ENCODE data around the gene FCMR.

FCMR gene

GRCh38 chr1:206902702-206903101 is 19.0 kb downstream of the FCMR start:
- no peaks in the 10 kb centered on the region for H4K20me1 ChIP-seq (ENCODE audit: insufficient read depth, low read length)
- no peak overlapping the region for H3K9ac ChIP-seq (ENCODE audit: low read depth, low read length)
- H3K4me1 ChIP-seq (ENCODE audit: insufficient read depth, low read length): peaks cover 33% of the 10 kb centered on the region
- H3K36me3 ChIP-seq (ENCODE audit: insufficient read depth, low read length): peaks cover 26% of the 10 kb centered on the region
- H3K27ac ChIP-seq (ENCODE audit: low read length): no peak overlapping the region
- H3K27me3 ChIP-seq (ENCODE audit: insufficient read depth, low read length, poor library complexity): no peaks in the 10 kb centered on the region
- H3K4me3 ChIP-seq (ENCODE audit: low read depth in 1 of 2, low read length in 2 of 2): no peak overlapping the region
- DNase-seq (no peak), ATAC-seq (ENCODE audit: insufficient read depth, low read depth) (no peak)
- H2AFZ ChIP-seq (ENCODE audit: low read depth, low read length): no peak overlapping the region
- H3K4me2 ChIP-seq (ENCODE audit: insufficient read depth, low read length): no peak overlapping the region
- no peak for TF ChIP-seq EZH2 (IDR thresholded peaks at IDR 0.05; ENCODE audit: borderline replicate concordance, low read depth, low read length, severe bottlenecking)
- no peaks in the 10 kb centered on the region for H3K9me3 ChIP-seq (ENCODE audit: insufficient read depth, low read length, severe bottlenecking)
- H3K79me2 ChIP-seq (ENCODE audit: insufficient read depth, low read length): no peaks in the 10 kb centered on the region

- Histone ChIP-seq H3K9ac (ENCODE audit: low read depth, low read length) (no peak overlapping the region), H3K36me3 (ENCODE audit: insufficient read depth, low read length) (peaks cover 20% of the 10 kb centered on the region), H3K4me2 (ENCODE audit: insufficient read depth, low read length) (no peak overlapping the region), H3K27me3 (ENCODE audit: insufficient read depth, low read length, poor library complexity) (no peaks in the 10 kb centered on the region), H3K4me3 (ENCODE audit: low read depth in 1 of 2, low read length in 2 of 2) (no peak overlapping the region), H3K9me3 (ENCODE audit: insufficient read depth, low read length, severe bottlenecking) (no peaks in the 10 kb centered on the region), H3K4me1 (ENCODE audit: insufficient read depth, low read length) (peaks cover 25% of the 10 kb centered on the region), H2AFZ (ENCODE audit: low read depth, low read length) (no peak overlapping the region), H3K79me2 (ENCODE audit: insufficient read depth, low read length) (no peaks in the 10 kb centered on the region), H4K20me1 (ENCODE audit: insufficient read depth, low read length) (no peaks in the 10 kb centered on the region), H3K27ac (ENCODE audit: low read length) (no peak overlapping the region)
- TF ChIP-seq CTCF (IDR thresholded peaks at IDR 0.05; ENCODE audit: borderline replicate concordance, extremely low read depth, low read length, poor library complexity, severe bottlenecking): no peak
- no peak for TF ChIP-seq EZH2 (IDR thresholded peaks at IDR 0.05; ENCODE audit: borderline replicate concordance, low read depth, low read length, severe bottlenecking)
- DNase-seq (no peak), ATAC-seq (ENCODE audit: insufficient read depth, low read depth) (no peak)
These were observed 19.8 kb downstream of the FCMR start for GRCh38 chr1:206901944-206902343.

- Histone ChIP-seq H3K9me3 (ENCODE audit: insufficient read depth, low read length, severe bottlenecking) (no peaks in the 10 kb centered on the region), H4K20me1 (ENCODE audit: insufficient read depth, low read length) (no peaks in the 10 kb centered on the region), H3K27me3 (ENCODE audit: insufficient read depth, low read length, poor library complexity) (no peaks in the 10 kb centered on the region), H3K36me3 (ENCODE audit: insufficient read depth, low read length) (peaks cover 19% of the 10 kb centered on the region), H3K4me2 (ENCODE audit: insufficient read depth, low read length) (no peak overlapping the region), H3K79me2 (ENCODE audit: insufficient read depth, low read length) (no peaks in the 10 kb centered on the region), H2AFZ (ENCODE audit: low read depth, low read length) (no peak overlapping the region), H3K4me3 (ENCODE audit: low read depth in 1 of 2, low read length in 2 of 2) (no peak overlapping the region), H3K9ac (ENCODE audit: low read depth, low read length) (no peak overlapping the region), H3K27ac (ENCODE audit: low read length) (no peak overlapping the region), H3K4me1 (ENCODE audit: insufficient read depth, low read length) (peaks cover 8% of the 10 kb centered on the region)
- no peak for ATAC-seq (ENCODE audit: insufficient read depth, low read depth)
- TF ChIP-seq EZH2 (IDR thresholded peaks at IDR 0.05; ENCODE audit: borderline replicate concordance, low read depth, low read length, severe bottlenecking): no peak
- no peak for TF ChIP-seq CTCF (IDR thresholded peaks at IDR 0.05; ENCODE audit: borderline replicate concordance, extremely low read depth, low read length, poor library complexity, severe bottlenecking)
- DNase-seq: no peak
These were observed 21.6 kb downstream of the FCMR start for GRCh38 chr1:206900149-206900548.

- TF ChIP-seq CTCF (IDR thresholded peaks at IDR 0.05; ENCODE audit: borderline replicate concordance, extremely low read depth, low read length, poor library complexity, severe bottlenecking): no peak
- TF ChIP-seq EZH2 (IDR thresholded peaks at IDR 0.05; ENCODE audit: borderline replicate concordance, low read depth, low read length, severe bottlenecking): no peak
- ATAC-seq (ENCODE audit: insufficient read depth, low read depth) (no peak), DNase-seq (no peak)
- H3K9me3 ChIP-seq (ENCODE audit: insufficient read depth, low read length, severe bottlenecking): no peaks in the 10 kb centered on the region
- no peaks in the 10 kb centered on the region for H4K20me1 ChIP-seq (ENCODE audit: insufficient read depth, low read length)
- no peak overlapping the region for H3K9ac ChIP-seq (ENCODE audit: low read depth, low read length)
- H2AFZ ChIP-seq (ENCODE audit: low read depth, low read length): no peak overlapping the region
- H3K4me1 ChIP-seq (ENCODE audit: insufficient read depth, low read length): peaks cover 4% of the 10 kb centered on the region
- H3K79me2 ChIP-seq (ENCODE audit: insufficient read depth, low read length): no peaks in the 10 kb centered on the region
- H3K27ac ChIP-seq (ENCODE audit: low read length): no peak overlapping the region
- H3K27me3 ChIP-seq (ENCODE audit: insufficient read depth, low read length, poor library complexity): no peaks in the 10 kb centered on the region
- H3K4me3 ChIP-seq (ENCODE audit: low read depth in 1 of 2, low read length in 2 of 2): no peak overlapping the region
- H3K36me3 ChIP-seq (ENCODE audit: insufficient read depth, low read length): peaks cover 15% of the 10 kb centered on the region
- no peak overlapping the region for H3K4me2 ChIP-seq (ENCODE audit: insufficient read depth, low read length)
These were observed 22.0 kb downstream of the FCMR start for GRCh38 chr1:206899717-206900116.

All from DND-41 (cell line).